NCI-H748 (cell line): ENCODE results near the gene ADARB1.

Experiments
- DNase-seq: peaks from one replicate; lab custom pipeline; 2025; ENCODE audit not compliant: unreplicated experiment; lab: John Stamatoyannopoulos, UW

ADARB1 gene

DNA sequence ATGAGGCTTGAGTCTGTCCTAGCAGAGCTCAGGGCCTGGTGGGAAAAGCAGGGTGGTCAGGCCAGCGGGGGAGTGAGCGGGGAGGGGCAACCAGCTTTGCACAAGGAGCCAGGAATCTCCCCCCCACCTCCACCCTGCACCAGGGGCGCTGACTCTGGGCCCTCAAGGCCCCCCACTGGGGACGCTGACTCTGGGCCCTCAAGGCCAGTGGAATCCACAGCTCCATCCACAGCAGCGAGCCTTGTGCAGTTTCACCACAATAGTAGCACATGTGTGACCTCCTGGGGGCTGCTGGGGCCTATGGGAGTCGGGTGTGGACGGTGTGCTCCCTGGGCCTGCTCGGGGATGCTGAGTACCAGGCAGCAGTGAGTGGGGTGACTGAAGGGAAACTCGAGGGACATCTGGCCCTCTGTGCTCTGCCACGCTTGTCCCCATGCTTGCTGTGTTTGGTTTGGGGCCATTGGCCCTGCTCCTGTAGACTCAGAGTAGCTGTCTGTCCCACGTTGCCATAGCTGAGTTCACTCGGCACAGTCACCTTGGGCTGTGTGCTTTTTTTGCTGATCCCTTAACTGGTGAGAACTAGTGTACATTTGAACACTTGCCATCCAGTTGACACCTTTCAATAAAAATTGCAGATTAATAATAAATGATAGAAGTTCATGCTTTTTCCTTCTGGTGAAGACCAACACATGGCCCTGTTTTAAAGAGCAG lies 89.2 kb downstream of the ADARB1 start:
- DNase-seq = no peak

GRCh38 chr21:45164124-45164511 lies 89.7 kb downstream of the ADARB1 start:
- no peak for DNase-seq

GRCh38 chr21:45164838-45165237 lies 90.5 kb downstream of the ADARB1 start:
- no peak for DNase-seq

- DNase-seq = no peak
These were observed 92.6 kb downstream of the ADARB1 start for GRCh38 chr21:45166931-45167330.

DNA sequence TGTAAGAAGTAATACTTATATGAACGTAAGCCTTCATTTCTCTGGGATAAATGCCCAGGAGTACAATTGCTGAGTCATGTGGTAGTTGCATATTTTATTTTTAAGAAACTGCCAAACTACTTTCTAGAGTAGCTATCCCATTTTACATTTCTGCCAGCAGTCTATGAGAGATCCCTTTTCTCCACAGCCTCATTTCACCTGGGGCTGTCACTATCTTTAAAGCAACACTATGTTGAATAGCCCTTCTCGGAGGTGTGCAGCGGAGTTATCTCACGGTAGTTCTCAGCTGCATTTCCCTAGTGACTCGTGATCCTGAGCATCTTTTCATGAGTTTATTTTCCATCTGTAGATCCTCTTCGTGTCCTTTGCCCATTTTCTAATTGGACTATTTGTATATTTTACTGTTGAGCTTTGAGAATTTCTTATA lies 93.4 kb downstream of the ADARB1 start:
- no peak for DNase-seq

DNA sequence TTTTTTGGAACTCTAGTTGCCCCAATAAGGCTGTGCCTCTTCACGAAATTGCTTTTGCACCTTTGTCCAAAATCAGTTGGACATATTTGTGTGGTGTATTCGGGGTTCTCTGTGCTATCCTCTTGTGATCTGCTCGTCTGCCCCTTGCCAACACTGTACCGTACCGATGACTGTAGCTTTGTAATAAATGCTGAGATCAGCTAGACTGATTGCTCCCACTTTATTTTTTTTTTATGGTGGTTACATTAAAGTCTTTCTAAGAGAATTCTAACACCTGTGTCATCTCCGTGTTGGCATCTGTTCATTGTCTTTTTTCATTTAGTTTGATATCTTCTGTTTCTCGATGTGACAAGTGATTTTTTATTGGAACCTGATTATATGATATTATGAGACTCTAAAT lies 94.1 kb downstream of the ADARB1 start:
- no peak for DNase-seq

GRCh38 chr21:45169001-45169400 lies 94.6 kb downstream of the ADARB1 start:
- DNase-seq = no peak

- no peak for DNase-seq
These were observed 95.3 kb downstream of the ADARB1 start for GRCh38 chr21:45169682-45170081.

DNA sequence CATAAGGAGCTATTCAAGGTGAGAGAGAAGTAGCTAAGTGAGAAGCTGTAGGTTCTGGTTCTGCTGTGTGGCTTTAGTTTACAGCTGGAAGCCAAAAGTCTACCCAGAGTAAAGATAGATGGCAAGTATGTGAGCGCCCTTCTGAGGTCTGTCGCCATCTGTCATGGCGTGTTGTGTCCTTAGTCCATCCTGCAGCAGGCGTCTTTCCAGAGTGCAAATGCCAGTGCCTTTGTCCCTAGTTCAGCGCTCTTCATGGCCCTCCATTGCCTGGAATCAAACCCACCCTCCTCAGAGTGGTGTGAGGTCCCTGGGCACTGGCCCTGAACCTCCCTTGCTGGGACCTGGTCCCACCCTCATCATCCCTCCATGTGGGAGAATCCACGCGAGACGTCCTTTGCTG lies 96.6 kb downstream of the ADARB1 start:
- no peak for DNase-seq

DNA sequence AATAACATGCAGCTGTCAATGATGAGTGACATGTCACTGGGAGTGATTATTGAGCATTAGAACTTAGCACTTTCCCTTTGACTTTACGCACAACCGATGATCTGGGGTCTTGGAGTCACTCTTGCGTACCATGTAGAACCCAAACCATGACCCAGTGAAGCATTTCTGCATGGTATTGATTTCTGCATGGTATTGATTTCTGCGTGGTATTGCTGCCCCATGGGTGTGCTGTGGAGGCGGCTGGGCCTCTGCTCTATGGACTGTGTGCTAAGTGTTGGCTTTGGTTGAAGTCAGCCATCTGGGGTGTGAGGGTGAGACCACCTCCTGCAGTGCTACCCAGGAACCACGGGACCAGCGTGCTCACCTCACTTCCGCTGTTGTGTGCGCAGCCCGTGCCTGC lies 98.0 kb downstream of the ADARB1 start:
- no peak for DNase-seq

- no peak for DNase-seq
These were observed 101.1 kb downstream of the ADARB1 start for GRCh38 chr21:45175326-45176095.

DNA sequence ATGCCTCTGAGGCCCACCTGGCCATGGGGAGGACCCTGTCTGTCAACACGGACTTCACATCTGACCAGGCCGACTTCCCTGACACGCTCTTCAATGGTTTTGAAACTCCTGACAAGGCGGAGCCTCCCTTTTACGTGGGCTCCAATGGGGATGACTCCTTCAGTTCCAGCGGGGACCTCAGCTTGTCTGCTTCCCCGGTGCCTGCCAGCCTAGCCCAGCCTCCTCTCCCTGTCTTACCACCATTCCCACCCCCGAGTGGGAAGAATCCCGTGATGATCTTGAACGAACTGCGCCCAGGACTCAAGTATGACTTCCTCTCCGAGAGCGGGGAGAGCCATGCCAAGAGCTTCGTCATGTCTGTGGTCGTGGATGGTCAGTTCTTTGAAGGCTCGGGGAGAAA lies 101.8 kb downstream of the ADARB1 start:
- no peak for DNase-seq

DNA sequence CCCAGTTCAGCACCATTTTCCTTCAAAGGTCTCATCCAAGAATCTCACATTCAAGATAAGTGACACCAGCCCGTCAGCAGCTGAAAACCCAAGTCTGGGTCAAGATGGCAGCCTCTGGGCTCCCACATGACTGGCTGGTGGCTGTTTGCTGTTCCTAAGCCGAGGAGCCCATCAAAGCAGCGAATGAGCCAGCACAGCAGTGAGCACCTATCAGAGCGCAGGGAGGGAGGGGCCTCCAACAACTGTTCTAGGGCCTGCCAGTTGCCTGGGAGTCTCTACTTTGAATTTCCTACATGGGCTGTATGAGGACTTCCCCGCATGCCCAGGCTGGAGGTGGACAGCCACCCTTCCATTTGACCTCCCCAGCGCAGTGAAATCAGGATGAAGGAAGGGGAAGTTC lies 102.7 kb downstream of the ADARB1 start:
- no peak for DNase-seq

DNA sequence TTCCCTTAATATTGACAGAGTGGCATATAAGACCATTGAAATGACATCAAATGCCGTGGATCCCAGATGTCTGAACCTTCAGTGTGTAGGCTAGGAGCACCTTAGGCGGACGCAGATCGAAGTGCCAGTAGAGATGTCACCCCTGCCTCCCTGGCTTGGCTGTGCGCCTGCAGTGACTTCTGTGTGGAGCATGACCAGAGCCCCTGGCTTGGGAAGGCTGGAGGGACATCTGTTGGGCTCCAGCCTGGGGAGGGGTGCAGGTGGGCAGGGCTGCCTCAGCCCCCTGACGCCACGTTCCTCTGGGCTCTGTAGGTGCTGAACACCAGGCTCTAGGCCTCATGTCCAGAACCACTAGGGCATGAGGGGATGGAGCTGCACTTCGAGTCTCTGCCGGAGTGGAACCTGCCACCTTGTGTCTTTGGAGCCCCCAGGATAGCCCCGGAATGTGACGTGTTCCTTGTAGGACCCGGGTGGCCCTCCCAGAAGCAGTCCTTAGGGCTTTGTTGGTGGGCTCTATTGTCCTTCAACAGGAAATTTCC lies 103.8 kb downstream of the ADARB1 start:
- DNase-seq = no peak

GRCh38 chr21:45178971-45179370 lies 104.6 kb downstream of the ADARB1 start:
- DNase-seq = no peak

DNA sequence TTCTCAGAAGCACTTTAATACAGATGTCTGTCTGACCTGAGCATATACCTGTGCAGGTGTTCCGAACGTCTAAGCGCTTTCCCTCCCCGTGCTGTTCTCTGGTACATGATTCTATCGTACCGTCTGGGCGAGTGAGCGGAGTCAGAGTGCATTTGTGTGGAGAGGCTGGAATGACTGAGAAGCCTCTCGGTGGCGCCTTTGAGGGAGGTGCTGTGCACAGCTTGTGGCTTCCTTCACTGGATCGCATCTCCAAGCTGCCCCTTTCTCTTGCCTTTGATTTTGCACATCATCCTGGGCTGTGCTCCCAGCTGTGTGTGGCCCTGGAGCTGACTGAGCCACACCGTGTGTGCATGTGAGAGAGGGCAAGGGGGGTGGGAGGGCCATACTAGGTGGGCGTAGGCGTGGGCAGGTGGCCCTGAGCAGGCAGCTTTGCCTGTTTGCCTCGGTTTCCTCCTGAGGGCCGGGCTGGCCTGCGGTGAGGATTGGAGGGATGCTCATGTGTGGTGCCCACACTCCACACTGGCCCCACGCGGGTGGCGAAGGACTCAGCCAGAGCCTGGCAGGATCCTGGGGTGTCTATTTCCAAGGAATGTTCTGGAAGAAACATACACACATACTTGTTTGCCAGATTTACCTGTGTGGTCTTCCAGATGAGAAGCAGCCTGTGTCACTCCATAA lies 105.3 kb downstream of the ADARB1 start:
- no peak for DNase-seq

DNA sequence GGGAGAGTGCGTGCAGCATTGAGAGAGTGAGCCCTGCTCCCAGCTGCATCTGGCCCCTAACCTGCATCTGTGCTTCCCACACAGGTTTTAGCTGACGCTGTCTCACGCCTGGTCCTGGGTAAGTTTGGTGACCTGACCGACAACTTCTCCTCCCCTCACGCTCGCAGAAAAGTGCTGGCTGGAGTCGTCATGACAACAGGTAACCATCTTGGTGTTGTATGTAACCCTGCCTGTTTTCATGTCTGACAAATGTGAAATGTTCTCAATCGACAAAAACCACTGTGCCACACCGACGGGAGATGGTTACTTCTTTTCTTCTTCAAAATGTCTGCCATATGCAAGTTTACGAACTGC lies 105.8 kb downstream of the ADARB1 start:
- no peak for DNase-seq

DNA sequence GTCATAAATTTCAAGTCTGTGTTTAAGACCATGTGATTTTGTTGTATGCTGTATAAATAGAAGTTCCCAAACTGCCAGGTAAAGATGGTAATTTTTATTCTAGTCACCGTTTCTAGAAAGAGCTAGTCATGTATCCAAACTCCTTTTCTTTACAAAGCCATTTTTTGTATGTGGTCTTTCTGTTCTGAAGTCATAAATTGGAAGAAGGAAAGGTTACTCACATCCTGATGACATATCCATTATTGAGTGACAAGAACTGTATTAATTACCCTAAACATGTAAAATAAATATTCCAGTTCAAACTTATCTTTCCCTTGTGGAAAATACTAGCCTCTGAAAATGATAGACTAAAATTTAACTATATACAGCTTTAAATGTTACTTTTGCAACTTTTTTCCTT lies 108.6 kb downstream of the ADARB1 start:
- DNase-seq = no peak

GRCh38 chr21:45183852-45184251 lies 109.5 kb downstream of the ADARB1 start:
- DNase-seq = no peak

DNA sequence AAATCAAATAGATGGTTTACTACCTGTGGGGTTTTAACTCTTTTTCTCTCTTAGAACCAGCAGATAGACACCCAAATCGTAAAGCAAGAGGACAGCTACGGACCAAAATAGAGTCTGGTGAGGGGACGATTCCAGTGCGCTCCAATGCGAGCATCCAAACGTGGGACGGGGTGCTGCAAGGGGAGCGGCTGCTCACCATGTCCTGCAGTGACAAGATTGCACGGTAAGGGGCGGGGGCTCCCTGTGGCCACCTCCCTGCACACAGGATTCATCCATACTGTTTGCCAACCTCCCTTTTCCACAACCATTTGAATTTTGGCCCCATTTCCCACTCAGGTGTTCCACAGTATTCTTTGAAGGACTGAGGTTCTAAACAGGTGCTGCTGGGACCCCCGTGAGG lies 110.5 kb downstream of the ADARB1 start:
- DNase-seq = no peak

- no peak for DNase-seq
These were observed 112.3 kb downstream of the ADARB1 start for GRCh38 chr21:45186709-45187108.

- DNase-seq = no peak
These were observed 113.3 kb downstream of the ADARB1 start for GRCh38 chr21:45187646-45188045.
